Measurements from ENCODE around the gene MEGF8. TPM values are rescaled to one million over a fixed set of nuclear protein-coding genes. Genes with fewer than 3 reads are reported as not detected.

MEGF8 gene
- total RNA-seq, 3 donors from 2014 or later (not counting 1 experiment from before 2014, with no cell fraction given): 8.1 to 11.3 (median 10.5) TPM

DNA sequence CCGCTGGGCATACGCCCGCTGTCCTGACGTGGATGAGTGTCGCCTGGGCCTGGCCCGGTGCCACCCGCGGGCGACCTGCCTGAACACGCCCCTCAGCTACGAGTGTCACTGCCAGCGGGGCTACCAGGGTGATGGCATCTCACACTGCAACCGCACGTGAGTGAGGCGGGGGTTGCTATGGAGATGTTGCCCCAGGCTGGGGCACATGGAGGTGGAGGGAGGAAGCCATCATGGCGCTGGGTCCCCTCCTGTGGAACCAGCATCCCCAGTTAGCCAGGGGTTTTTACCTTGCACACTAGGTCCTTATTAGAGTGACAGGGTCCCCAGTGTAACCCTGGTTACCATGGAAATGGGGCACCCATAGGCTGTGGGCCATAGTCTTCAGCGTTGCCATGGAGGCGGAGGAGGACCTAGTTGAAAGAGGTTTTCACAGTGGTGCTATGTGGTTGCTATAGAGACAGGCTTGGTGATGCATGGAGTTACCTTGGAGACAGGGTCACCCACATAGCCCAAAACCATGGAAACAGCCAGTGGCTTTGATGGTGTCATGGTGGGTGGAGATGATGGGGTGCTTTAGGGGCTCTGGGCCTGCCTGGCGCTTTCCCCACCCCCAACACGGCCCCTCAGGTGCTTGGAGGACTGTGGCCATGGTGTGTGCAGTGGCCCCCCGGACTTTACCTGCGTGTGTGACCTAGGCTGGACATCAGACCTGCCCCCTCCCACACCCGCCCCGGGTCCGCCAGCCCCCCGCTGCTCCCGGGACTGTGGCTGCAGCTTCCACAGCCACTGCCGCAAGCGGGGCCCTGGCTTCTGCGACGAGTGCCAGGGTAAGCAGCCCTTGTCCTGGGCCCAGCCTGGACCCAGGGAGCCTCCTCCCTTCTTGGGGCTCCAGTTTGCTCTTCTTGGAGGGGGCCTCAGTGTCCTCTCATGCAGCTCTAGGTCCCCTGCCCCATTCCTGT, 27.1 kb downstream of the MEGF8 start:
- peaks cover 0 to 5% of the 10 kb centered on the region in 2 donors for H3K4me1 Mint-ChIP-seq

DNA sequence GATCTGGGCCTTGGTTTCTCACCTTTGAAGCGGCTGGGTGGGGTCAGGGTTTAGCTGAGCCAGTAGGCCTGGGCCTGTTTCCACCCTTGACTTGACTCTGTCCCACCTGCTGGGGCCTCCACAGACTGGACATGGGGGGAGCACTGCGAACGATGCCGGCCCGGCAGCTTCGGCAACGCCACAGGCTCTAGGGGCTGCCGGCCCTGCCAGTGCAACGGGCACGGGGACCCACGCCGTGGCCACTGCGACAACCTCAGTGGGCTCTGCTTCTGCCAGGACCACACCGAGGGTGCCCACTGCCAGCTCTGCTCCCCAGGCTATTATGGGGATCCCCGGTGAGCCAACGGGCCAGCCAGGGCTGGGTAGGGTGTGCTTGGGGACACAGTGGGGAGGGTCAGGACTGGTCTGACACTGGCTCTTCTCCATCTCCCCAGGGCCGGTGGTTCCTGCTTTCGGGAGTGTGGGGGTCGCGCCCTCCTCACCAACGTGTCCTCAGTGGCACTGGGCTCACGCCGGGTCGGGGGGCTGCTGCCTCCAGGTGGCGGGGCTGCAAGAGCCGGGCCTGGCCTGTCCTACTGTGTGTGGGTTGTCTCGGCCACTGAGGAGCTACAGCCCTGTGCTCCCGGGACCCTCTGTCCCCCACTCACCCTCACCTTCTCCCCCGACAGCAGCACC, 28.0 kb downstream of the MEGF8 start:
- no peak overlapping the region for H3K4me3 Mint-ChIP-seq
- peaks cover 0 to 5% of the 10 kb centered on the region in 2 donors for H3K4me1 Mint-ChIP-seq
- TF ChIP-seq, protein P1, sequence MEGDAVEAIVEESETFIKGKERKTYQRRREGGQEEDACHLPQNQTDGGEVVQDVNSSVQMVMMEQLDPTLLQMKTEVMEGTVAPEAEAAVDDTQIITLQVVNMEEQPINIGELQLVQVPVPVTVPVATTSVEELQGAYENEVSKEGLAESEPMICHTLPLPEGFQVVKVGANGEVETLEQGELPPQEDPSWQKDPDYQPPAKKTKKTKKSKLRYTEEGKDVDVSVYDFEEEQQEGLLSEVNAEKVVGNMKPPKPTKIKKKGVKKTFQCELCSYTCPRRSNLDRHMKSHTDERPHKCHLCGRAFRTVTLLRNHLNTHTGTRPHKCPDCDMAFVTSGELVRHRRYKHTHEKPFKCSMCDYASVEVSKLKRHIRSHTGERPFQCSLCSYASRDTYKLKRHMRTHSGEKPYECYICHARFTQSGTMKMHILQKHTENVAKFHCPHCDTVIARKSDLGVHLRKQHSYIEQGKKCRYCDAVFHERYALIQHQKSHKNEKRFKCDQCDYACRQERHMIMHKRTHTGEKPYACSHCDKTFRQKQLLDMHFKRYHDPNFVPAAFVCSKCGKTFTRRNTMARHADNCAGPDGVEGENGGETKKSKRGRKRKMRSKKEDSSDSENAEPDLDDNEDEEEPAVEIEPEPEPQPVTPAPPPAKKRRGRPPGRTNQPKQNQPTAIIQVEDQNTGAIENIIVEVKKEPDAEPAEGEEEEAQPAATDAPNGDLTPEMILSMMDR (IDR thresholded peaks at IDR 0.05): no peak
- Histone ChIP-seq H3K4me3 (ENCODE audit: low read length) (no peak overlapping the region), H3K27ac (ENCODE audit: low read length) (no peak overlapping the region), H3K9me3 (ENCODE audit: control insufficient read depth, insufficient read depth, low read length) (no peaks in the 10 kb centered on the region), H3K4me1 (ENCODE audit: control insufficient read depth, insufficient read depth, low read length) (peaks cover 4% of the 10 kb centered on the region), H3K36me3 (ENCODE audit: control insufficient read depth, insufficient read depth, low read length) (peaks cover 15% of the 10 kb centered on the region), H3K27me3 (ENCODE audit: control insufficient read depth, insufficient read depth, low read length) (no peaks in the 10 kb centered on the region)
- no peak overlapping the region for H3K27ac Mint-ChIP-seq
- no peak for DNase-seq
- intact Hi-C loops (cut with micrococcal nuclease): no loop called here
- no peak for ATAC-seq
- WGBS (ENCODE audit: insufficient coverage): 95% methylated on average over 29 of the region's 29 CpGs
- no peaks in the 10 kb centered on the region for H3K9me3 Mint-ChIP-seq
- H3K27me3 Mint-ChIP-seq (ENCODE audit: low read depth in 2 of 2): no peaks in the 10 kb centered on the region
- no peaks in the 10 kb centered on the region for H3K36me3 Mint-ChIP-seq

More for the DNA sequence above, 27.1 kb downstream of the MEGF8 start:
- Mint-ChIP-seq H3K36me3 (no peaks in the 10 kb centered on the region), H3K9me3 (no peaks in the 10 kb centered on the region), H3K4me3 (no peak overlapping the region), H3K27me3 (ENCODE audit: low read depth in 2 of 2) (no peaks in the 10 kb centered on the region), H3K27ac (no peak overlapping the region)
- no peak overlapping the region for H3K4me3 ChIP-seq (ENCODE audit: low read length)
- no peak overlapping the region for H3K27ac ChIP-seq (ENCODE audit: low read length)
- DNase-seq (peak in 1 of 2 donors; percentile 24), ATAC-seq (peak; percentile 5 to 58 (median 34))
- 89% methylated on average over 31 of the region's 31 CpGs for WGBS (ENCODE audit: insufficient coverage)
- TF ChIP-seq, protein P1 (IDR thresholded peaks at IDR 0.05): no peak
- no peaks in the 10 kb centered on the region for H3K27me3 ChIP-seq (ENCODE audit: control insufficient read depth, insufficient read depth, low read length)
- intact Hi-C loops (cut with micrococcal nuclease): no loop called here
- no peaks in the 10 kb centered on the region for H3K9me3 ChIP-seq (ENCODE audit: control insufficient read depth, insufficient read depth, low read length)
- peaks cover 17% of the 10 kb centered on the region for H3K36me3 ChIP-seq (ENCODE audit: control insufficient read depth, insufficient read depth, low read length)
- H3K4me1 ChIP-seq (ENCODE audit: control insufficient read depth, insufficient read depth, low read length): peaks cover 4% of the 10 kb centered on the region

DNA sequence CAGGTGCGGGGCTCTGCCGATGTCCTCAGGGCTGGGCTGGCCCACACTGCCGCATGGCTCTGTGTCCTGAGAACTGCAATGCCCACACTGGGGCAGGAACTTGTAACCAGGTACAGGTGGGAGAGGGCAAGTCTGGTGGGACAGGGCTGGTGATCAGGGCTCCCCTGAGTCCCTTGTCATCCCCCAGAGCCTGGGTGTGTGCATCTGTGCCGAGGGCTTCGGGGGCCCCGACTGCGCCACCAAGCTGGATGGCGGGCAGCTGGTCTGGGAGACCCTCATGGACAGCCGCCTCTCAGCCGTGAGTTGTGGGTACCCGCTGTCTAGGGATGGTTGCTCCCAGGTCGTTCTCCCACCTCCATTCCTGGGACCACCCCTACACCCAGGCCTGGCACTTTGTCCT, 30.5 kb downstream of the MEGF8 start:
- ATAC-seq (no peak), DNase-seq (no peak)
- 95% methylated on average over 12 of the region's 12 CpGs for WGBS (ENCODE audit: insufficient coverage)
- no peak overlapping the region for H3K27ac Mint-ChIP-seq
- TF ChIP-seq, protein P1 (IDR thresholded peaks at IDR 0.05): no peak
- H3K36me3 ChIP-seq (ENCODE audit: control insufficient read depth, insufficient read depth, low read length): peaks cover 15% of the 10 kb centered on the region
- no peaks in the 10 kb centered on the region for H3K27me3 ChIP-seq (ENCODE audit: control insufficient read depth, insufficient read depth, low read length)
- H3K4me1 ChIP-seq (ENCODE audit: control insufficient read depth, insufficient read depth, low read length): peaks cover 4% of the 10 kb centered on the region
- H3K4me1 Mint-ChIP-seq: peaks cover 0 to 5% of the 10 kb centered on the region in 2 donors
- H3K27ac ChIP-seq (ENCODE audit: low read length): no peak overlapping the region
- H3K4me3 Mint-ChIP-seq: no peak overlapping the region
- no peaks in the 10 kb centered on the region for H3K27me3 Mint-ChIP-seq (ENCODE audit: low read depth in 2 of 2)
- H3K36me3 Mint-ChIP-seq: no peaks in the 10 kb centered on the region
- H3K9me3 ChIP-seq (ENCODE audit: control insufficient read depth, insufficient read depth, low read length): no peaks in the 10 kb centered on the region
- intact Hi-C loops (cut with micrococcal nuclease): no loop called here
- no peak overlapping the region for H3K4me3 ChIP-seq (ENCODE audit: low read length)
- no peaks in the 10 kb centered on the region for H3K9me3 Mint-ChIP-seq
